ENCODE measurements around the gene UAP1L1.
"Not testable (repeated sequence)": the region's sequence is repeated elsewhere in the genome, so short reads cannot be mapped to it uniquely, and the experiment has no call there.

- TF ChIP-seq, protein P1, sequence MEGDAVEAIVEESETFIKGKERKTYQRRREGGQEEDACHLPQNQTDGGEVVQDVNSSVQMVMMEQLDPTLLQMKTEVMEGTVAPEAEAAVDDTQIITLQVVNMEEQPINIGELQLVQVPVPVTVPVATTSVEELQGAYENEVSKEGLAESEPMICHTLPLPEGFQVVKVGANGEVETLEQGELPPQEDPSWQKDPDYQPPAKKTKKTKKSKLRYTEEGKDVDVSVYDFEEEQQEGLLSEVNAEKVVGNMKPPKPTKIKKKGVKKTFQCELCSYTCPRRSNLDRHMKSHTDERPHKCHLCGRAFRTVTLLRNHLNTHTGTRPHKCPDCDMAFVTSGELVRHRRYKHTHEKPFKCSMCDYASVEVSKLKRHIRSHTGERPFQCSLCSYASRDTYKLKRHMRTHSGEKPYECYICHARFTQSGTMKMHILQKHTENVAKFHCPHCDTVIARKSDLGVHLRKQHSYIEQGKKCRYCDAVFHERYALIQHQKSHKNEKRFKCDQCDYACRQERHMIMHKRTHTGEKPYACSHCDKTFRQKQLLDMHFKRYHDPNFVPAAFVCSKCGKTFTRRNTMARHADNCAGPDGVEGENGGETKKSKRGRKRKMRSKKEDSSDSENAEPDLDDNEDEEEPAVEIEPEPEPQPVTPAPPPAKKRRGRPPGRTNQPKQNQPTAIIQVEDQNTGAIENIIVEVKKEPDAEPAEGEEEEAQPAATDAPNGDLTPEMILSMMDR (IDR thresholded peaks at IDR 0.05; ENCODE audit: insufficient read depth, low read length, poor library complexity, severe bottlenecking), result not testable (repeated sequence)
- not testable (repeated sequence) for TF ChIP-seq EZH2phosphoT487 (conservative IDR thresholded peaks at IDR 0.05; ENCODE audit: low read length)
These were observed 43.8 kb upstream of the UAP1L1 start for GRCh38 chr9:137033481-137033880.

All from SU-DHL-6 (cell line).